GM18505 (cell line): ENCODE data around the gene NCKAP1.
"Not testable (repeated sequence)": the region's sequence is repeated elsewhere in the genome, so short reads cannot be mapped to it uniquely, and the experiment has no call there.

ENCODE experiments used
- ATAC-seq: cut with Tn5 transposase; IDR thresholded peaks from one replicate; pipeline ENCODE4 v1.9.1; 2021; ENCODE audit not compliant: unreplicated experiment
- POLR2A ChIP-seq: IDR thresholded peaks from 4 replicates; pipeline ENCODE4 v1.6.1; 2011; ENCODE audit warnings: borderline replicate concordance; ENCODE audit not compliant: insufficient read depth, insufficient read length; ENCODE audit errors: extremely low read depth

Gene NCKAP1

GRCh38 chr2:182887753-182888415 lies 150.4 kb downstream of the NCKAP1 start:
- no peak for ATAC-seq
- no peak for TF ChIP-seq POLR2A

GRCh38 chr2:182887093-182887492 lies 151.2 kb downstream of the NCKAP1 start:
- ATAC-seq = no peak

GRCh38 chr2:182885771-182886170 lies 152.5 kb downstream of the NCKAP1 start:
- no peak for ATAC-seq
- TF ChIP-seq POLR2A = no peak

More at GRCh38 chr2:182887093-182887492, 151.2 kb downstream of the NCKAP1 start:
- TF ChIP-seq POLR2A = no peak

GRCh38 chr2:182883451-182883850 lies 154.8 kb downstream of the NCKAP1 start:
- TF ChIP-seq POLR2A = no peak
- no peak for ATAC-seq

GRCh38 chr2:182880100-182880499 lies 158.2 kb downstream of the NCKAP1 start:
- not testable (repeated sequence) for ATAC-seq

- ATAC-seq = not testable (repeated sequence)
Observed at GRCh38 chr2:182876653-182877052, 161.6 kb downstream of the NCKAP1 start.

GRCh38 chr2:182870227-182870626 lies 168.0 kb downstream of the NCKAP1 start:
- no peak for TF ChIP-seq POLR2A
- no peak for ATAC-seq

- TF ChIP-seq POLR2A = no peak
- ATAC-seq = no peak
Observed at GRCh38 chr2:182868054-182868796, 170.0 kb downstream of the NCKAP1 start.

- no peak for ATAC-seq
- no peak for TF ChIP-seq POLR2A
Observed at GRCh38 chr2:182867426-182868053, 170.7 kb downstream of the NCKAP1 start.

GRCh38 chr2:182866461-182867406 lies 171.5 kb downstream of the NCKAP1 start, which contains the start of gene FRZB:
FRZB (minus strand) TSS chr2:182866637; CDS start chr2:182866552, 85 bp downstream.
- ATAC-seq = no peak
- no peak for TF ChIP-seq POLR2A

- ATAC-seq = no peak
- no peak for TF ChIP-seq POLR2A
Observed at GRCh38 chr2:182866095-182866460, 172.2 kb downstream of the NCKAP1 start.

GRCh38 chr2:182864949-182865570 lies 173.2 kb downstream of the NCKAP1 start:
- no peak for ATAC-seq
- no peak for TF ChIP-seq POLR2A

GRCh38 chr2:182863642-182864041 lies 174.6 kb downstream of the NCKAP1 start:
- no peak for ATAC-seq
- no peak for TF ChIP-seq POLR2A

GRCh38 chr2:182862091-182862490 lies 176.2 kb downstream of the NCKAP1 start:
- TF ChIP-seq POLR2A = no peak
- ATAC-seq = no peak
